Measurements from ENCODE around the gene RGS6.
A peak's percentile ranks its signal among the peaks of the same experiment; 100 is the strongest.

Gene RGS6

GRCh38 chr14:72014486-72014885, 82.3 kb downstream of the RGS6 start:
- DNase-seq (ENCODE audit: low read depth in 3 of 3) = no peak

- DNase-seq (ENCODE audit: low read depth in 3 of 3) = no peak
Measured at GRCh38 chr14:72017290-72017689, 85.1 kb downstream of the RGS6 start.

GRCh38 chr14:72023128-72024042, 91.2 kb downstream of the RGS6 start:
- no peak for DNase-seq (ENCODE audit: low read depth in 3 of 3)

- peak; percentile 12 to 42 (median 15) for DNase-seq (ENCODE audit: low read depth in 3 of 3)
Measured at GRCh38 chr14:72024043-72024407, 91.8 kb downstream of the RGS6 start.

- no peak for DNase-seq (ENCODE audit: low read depth in 3 of 3)
Measured at GRCh38 chr14:72024504-72024903, 92.3 kb downstream of the RGS6 start.

GRCh38 chr14:72026536-72026935, 94.3 kb downstream of the RGS6 start:
- DNase-seq (ENCODE audit: low read depth in 3 of 3) = no peak

GRCh38 chr14:72027061-72027460, 94.8 kb downstream of the RGS6 start:
- no peak for DNase-seq (ENCODE audit: low read depth in 3 of 3)

GRCh38 chr14:72033365-72033764, 101.1 kb downstream of the RGS6 start:
- DNase-seq (ENCODE audit: low read depth in 3 of 3) = no peak

- no peak for DNase-seq (ENCODE audit: low read depth in 3 of 3)
Measured at GRCh38 chr14:72040528-72040927, 108.3 kb downstream of the RGS6 start.

- DNase-seq (ENCODE audit: low read depth in 3 of 3) = no peak
Measured at GRCh38 chr14:72045271-72045670, 113.0 kb downstream of the RGS6 start.

- no peak for DNase-seq (ENCODE audit: low read depth in 3 of 3)
Measured at GRCh38 chr14:72045885-72046284, 113.7 kb downstream of the RGS6 start.

GRCh38 chr14:72049462-72049861, 117.2 kb downstream of the RGS6 start:
- DNase-seq (ENCODE audit: low read depth in 3 of 3) = peak; percentile 6 to 51 (median 12)

- no peak for DNase-seq (ENCODE audit: low read depth in 3 of 3)
Measured at GRCh38 chr14:72052356-72052755, 120.1 kb downstream of the RGS6 start.

GRCh38 chr14:72053651-72054050, 121.4 kb downstream of the RGS6 start:
- DNase-seq (ENCODE audit: low read depth in 3 of 3) = no peak

GRCh38 chr14:72054911-72055310, 122.7 kb downstream of the RGS6 start:
- no peak for DNase-seq (ENCODE audit: low read depth in 3 of 3)

- no peak for DNase-seq (ENCODE audit: low read depth in 3 of 3)
Measured at GRCh38 chr14:72057701-72058285, 125.6 kb downstream of the RGS6 start.

- DNase-seq (ENCODE audit: low read depth in 3 of 3) = no peak
Measured at GRCh38 chr14:72060460-72060859, 128.2 kb downstream of the RGS6 start.

- DNase-seq (ENCODE audit: low read depth in 3 of 3) = no peak
Measured at GRCh38 chr14:72060917-72061316, 128.7 kb downstream of the RGS6 start.

- DNase-seq (ENCODE audit: low read depth in 3 of 3) = no peak
Measured at GRCh38 chr14:72061718-72062117, 129.5 kb downstream of the RGS6 start.

GRCh38 chr14:72063761-72064282, 131.6 kb downstream of the RGS6 start:
- no peak for DNase-seq (ENCODE audit: low read depth in 3 of 3)

- DNase-seq (ENCODE audit: low read depth in 3 of 3) = no peak
Measured at GRCh38 chr14:72064501-72064900, 132.3 kb downstream of the RGS6 start.

- no peak for DNase-seq (ENCODE audit: low read depth in 3 of 3)
Measured at GRCh38 chr14:72070458-72070857, 138.2 kb downstream of the RGS6 start.
